Stimulated activated CD4-positive, alpha-beta T cell treated with anti-CD3 and anti-CD28 coated beads, Interleukin-4, amount 100 ng/mL, for 4 hours (primary cell): ENCODE results near the gene PRKAG2.

Source experiments
- DNase-seq, 2 experiments: peaks; one replicate each; pipeline ENCODE4 v3.0.0-alpha.2; 2020

The PRKAG2 gene

DNA sequence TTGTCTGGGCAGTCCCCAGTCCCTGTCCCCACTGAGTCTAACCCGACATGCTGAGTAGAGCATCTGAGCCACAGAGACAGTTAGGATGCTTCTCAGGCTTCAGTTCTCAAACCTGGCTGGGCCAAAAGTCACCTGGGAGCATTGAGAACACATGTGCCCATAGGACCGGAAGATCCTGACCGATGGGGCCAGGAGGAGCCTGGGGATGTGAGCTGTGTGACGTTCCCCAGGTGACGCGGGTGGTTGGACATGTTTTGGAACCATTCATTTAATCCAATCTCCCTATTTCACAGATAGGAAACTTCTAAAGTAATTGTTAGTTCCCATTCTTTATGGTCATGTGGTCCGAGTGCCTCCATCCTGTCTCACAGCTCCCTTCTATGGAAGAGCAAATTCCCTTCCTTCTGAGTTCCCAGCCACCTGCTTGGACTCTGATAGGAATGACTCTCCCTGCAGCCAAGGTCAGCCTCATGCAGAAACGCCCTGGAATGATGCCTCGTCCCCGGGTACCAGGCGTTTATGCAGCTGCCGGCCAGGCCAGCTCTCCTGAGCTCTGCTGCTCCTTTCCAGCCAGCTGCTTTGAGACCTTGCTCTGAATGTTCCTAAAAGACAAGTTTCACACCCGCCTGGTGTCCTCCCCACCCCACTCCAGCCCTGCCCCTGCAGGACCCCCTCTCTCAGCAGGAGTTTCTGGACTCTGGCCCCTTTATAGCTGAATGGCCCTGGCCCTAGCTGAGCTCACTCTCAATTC, 190.7 kb downstream of the PRKAG2 start:
- DNase-seq: no peak

DNA sequence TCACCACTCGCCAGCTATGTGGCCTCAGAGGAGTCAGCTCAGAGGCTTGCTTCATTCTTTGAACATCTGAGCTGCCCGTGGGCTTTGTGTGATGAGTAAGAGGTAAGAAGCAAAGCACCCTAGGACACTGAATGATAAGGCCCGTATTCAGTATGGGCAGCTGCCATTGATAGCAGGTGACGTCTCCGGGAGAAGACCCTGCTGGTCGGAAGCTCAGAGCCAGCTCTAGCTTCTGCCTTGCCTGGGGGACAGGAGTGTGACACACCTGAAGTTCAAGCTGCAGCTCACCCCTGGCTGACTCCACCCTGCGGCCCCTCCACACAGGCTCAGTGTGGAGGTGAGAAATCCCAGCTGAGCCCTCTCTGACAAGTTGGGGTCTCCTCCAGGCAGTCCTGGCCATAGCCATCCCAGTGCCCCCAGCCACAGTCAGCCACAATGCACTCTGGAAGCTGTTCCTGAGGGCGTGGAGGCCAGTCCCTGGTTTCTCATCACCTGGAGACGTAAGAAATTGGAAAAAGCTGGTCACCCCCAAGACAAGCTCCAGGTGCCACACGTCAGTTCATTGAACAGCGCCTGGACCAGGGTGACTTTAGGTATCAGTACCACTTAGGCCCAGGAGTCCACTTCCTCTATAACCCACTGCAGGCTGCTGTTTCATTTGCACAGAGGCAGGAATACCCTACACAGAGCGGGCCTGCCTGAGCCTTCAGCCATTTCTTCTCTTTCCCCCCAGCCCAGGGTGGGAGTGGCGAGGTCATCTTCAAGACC, 192.3 kb downstream of the PRKAG2 start:
- DNase-seq: no peak

DNA sequence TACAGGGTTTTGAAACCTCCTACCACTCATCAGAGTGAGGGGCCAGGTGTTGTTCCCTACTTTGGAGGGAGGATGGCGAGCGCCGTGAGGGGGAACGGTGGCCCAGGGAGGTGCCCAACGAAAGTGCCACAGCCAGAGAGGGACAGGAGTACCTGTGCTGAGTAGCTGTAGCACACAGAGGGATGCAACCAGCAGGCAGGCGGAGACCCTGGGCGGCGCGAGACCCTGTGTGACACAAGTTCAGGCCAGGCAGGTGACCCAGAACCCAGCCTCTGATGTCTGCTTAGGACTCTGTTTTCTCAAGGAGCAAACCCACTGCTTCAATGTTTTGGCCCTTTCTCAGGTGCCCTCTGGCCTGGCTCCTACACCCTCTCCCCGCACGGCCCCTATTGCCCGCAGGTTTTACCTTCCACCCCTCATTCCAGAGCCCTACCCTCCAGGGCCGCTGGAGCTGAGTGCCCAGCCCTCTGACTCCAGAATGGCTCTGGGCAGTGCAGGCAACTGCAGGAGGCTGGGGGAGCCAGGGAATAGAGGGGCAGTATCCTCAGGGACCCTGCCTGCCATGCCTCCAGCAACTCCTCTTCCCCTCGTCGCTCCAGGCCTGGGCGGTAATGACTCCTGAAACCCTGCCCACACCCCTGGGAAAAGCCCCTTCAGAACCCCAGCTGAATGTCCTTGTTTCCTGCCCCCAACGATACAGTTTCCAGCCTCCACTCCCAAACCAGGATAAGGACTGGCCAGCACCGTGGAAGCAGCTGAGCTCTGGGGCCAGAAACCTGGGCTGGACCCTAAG, 193.1 kb downstream of the PRKAG2 start:
- DNase-seq: no peak

GRCh38 chr7:151682831-151683614, 193.9 kb downstream of the PRKAG2 start:
- no peak for DNase-seq

DNA sequence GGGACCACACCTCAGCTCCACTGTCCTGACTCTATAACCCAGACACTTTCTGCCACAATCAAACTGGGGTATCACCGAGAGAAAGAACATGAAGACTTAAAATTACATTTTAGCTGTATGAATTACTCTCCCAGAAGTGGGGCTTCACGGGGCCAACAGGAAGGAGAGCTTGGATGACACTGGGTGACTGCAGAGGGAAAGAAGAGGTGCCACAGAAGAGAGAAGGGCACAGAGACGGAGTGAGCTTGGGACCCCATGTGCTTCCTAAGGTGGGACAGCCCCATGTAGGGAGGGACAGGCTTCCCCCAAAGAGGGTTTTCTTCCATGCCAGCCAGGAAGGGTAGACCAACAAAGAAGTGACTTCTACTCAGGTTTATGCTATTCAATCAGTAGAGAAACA, 195.2 kb downstream of the PRKAG2 start:
- DNase-seq: no peak

DNA sequence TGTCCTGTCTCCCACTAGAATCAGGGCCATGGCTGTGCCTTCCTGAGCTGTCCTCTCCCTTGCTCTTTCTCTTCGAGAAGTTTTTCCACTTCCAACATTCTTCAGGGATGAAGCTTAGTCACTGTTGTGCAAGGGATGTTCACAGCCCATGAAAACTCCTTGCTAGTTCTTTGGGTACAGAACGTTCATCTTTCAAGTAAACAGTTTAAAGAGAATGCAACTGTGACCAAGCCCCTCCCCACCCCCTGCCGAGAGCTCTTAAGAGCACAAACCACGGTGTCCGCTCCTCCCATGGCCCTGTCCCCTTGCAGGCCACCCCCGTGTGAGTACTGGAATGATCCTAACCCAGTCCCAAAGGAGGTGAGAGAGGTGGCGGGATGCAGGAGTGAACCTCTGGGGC, 196.1 kb downstream of the PRKAG2 start:
- no peak for DNase-seq

GRCh38 chr7:151679881-151680612, 196.9 kb downstream of the PRKAG2 start:
- no peak for DNase-seq

DNA sequence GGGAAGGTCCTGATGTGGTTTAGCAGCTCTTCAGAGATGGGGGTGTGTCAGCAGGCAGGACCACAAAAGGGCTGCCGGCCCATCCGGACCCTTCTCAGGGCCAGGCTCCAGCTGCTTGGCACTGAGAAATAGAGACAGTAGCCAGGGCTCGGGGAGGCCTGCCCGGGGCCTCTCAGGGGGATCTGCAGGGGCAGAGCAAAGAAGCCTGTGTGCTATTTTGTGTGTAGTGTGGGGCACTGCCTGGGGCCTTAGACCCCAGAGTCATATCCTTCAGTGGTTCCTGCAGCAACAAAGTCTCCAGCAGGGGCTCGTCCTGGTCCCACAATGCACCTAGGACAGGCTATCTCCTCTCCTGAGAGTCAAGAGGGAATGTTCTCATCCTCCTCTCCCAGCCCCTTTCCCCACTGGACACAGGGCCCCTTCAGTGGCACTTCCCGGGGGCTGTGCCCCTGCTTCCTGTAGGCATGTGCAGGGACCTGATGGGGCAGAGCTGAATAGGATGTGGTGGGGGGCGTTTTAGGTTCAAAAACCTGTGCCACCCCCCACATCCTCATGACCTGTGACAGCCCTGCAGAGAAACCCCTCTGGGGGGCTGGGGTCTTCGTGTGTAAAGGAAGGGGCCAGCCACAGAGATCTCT, 197.7 kb downstream of the PRKAG2 start:
- no peak for DNase-seq

GRCh38 chr7:151678227-151678604, 198.7 kb downstream of the PRKAG2 start:
- no peak for DNase-seq

GRCh38 chr7:151677581-151678226, 199.2 kb downstream of the PRKAG2 start:
- DNase-seq: no peak

DNA sequence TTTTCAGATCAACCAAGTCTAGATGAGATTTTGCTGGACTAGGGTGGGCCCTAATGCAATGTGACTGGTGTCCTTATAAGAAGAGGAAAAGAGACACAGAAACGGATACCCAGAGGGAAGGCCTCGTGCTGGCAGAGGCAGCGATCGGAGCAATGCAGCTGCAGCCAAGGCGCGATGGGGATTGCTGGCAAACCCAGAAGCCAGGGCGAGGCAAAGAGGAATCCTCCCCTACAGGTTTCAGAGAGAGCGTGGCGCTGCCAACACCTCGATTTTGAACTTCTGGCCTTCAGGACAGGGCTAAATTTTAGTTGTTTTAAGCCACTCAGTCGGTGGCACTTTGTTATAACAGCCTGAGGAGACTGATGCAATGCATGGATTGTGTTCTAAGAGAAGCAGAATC, 200.2 kb downstream of the PRKAG2 start:
- DNase-seq: no peak

GRCh38 chr7:151675196-151675920, 201.6 kb downstream of the PRKAG2 start:
- DNase-seq: no peak

DNA sequence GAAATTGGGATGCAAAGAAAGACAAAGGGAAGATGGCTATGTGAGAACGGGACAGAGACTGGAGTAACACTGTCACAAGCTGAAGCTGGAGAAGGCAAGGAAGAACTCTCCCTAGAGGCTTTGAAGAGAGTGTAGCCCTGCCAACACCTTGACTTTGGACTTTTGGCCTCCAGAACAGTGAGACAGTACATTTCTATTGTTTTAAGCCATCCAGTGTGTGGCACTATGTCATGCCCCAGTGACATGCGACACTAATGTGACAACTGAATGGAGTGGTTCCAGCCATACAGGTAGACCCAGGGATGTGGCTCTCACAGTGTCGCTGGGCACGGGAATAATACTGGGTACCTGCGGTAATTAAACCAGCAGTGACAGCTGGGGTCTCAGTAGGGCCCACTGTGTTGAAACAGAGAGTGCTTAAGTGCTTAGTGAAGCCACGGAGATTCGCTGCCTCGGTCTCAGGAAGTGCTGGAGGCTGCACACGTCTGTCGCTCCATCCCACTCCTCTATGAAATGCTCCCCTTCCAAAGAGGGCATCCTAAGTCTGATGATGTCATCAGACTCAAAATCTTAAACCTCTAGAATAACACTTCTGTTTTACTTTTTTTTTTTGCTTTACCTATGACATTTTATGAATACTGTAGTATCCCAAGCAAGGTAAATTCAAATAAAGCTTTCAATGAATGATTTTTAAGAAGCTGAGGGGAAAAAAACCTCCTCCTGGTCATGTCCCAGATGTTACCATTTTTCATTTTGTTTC, 202.6 kb downstream of the PRKAG2 start:
- DNase-seq: no peak

GRCh38 chr7:151673216-151673615, 203.7 kb downstream of the PRKAG2 start:
- DNase-seq: no peak

- DNase-seq: no peak
Measured at GRCh38 chr7:151672716-151673115, 204.2 kb downstream of the PRKAG2 start.

GRCh38 chr7:151671514-151671913, 205.4 kb downstream of the PRKAG2 start:
- DNase-seq: no peak

- DNase-seq: no peak
Measured at GRCh38 chr7:151669762-151670161, 207.2 kb downstream of the PRKAG2 start.

DNA sequence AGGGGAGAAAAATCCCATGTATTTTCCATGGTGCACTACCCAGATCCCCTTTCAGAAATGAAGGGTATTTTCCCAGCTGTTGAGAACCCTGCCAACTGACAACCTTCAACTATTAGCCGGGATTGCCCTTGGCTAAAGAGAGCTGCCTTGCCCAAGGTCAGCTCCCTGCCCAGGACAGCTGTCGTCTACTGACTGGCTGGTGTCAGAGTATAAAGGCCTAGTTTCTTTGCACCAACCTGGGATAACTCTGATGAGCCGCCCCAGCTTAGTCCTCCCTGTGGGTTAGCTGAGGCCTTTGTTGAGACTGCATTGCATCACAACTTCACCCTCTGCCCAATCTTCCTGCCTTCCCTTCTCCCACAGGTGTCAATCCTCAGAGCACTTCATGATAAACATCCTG, 210.0 kb downstream of the PRKAG2 start:
- DNase-seq: no peak

- no peak for DNase-seq
Measured at GRCh38 chr7:151665368-151665767, 211.5 kb downstream of the PRKAG2 start.

GRCh38 chr7:151664268-151664667, 212.6 kb downstream of the PRKAG2 start:
- no peak for DNase-seq
